A673 (cell line): ENCODE data around the gene DPP10.

Source experiments
- EZH2 ChIP-seq: fragments of 200-600 bp; sonication (generic); IDR thresholded peaks from 2 replicates; pipeline ENCODE4 v1.6.1; 2017; ENCODE audit warnings: borderline replicate concordance, low read depth, mild to moderate bottlenecking, mixed read lengths, antibody characterized with exemption, low read length; ENCODE audit not compliant: poor library complexity, severe bottlenecking
- TF ChIP-seq, protein P1 (sequence below): fragments of 300-800, 200-600 bp; sonication (generic); conservative IDR thresholded peaks from 2 replicates; pipeline ENCODE4 v1.5.1; 2017; ENCODE audit warnings: low read depth, mild to moderate bottlenecking, antibody characterized with exemption, low read length, moderate library complexity, mixed read lengths

DNA sequence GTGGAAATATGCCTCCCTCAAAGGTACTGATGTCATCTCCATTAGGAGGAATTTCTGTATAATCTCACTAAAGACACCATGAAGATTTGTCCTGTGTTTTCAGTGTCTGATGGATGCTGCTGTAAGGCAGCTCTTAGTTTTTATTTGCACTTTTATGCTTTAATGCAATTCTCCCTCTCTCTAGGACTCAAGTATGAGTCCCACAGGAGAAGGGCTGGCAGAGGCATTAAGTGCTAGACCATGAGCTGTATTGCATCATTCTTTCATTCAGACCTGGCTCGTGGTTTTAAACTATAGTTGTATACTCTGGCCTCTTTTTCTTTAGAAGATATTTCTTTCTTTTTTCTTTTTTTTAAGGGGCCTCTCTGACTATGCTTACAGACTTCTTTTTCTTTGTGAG lies 805.6 kb downstream of the DPP10 start:
- TF ChIP-seq, protein P1, sequence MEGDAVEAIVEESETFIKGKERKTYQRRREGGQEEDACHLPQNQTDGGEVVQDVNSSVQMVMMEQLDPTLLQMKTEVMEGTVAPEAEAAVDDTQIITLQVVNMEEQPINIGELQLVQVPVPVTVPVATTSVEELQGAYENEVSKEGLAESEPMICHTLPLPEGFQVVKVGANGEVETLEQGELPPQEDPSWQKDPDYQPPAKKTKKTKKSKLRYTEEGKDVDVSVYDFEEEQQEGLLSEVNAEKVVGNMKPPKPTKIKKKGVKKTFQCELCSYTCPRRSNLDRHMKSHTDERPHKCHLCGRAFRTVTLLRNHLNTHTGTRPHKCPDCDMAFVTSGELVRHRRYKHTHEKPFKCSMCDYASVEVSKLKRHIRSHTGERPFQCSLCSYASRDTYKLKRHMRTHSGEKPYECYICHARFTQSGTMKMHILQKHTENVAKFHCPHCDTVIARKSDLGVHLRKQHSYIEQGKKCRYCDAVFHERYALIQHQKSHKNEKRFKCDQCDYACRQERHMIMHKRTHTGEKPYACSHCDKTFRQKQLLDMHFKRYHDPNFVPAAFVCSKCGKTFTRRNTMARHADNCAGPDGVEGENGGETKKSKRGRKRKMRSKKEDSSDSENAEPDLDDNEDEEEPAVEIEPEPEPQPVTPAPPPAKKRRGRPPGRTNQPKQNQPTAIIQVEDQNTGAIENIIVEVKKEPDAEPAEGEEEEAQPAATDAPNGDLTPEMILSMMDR, result no peak
- TF ChIP-seq EZH2, result no peak
